Measurements from ENCODE around the gene TLCD5. TPM values are rescaled to one million over a fixed set of nuclear protein-coding genes. Genes with fewer than 3 reads are reported as not detected.

Gene TLCD5
- total RNA-seq, 1 experiment from 2014 or later, result 7.1 TPM

DNA sequence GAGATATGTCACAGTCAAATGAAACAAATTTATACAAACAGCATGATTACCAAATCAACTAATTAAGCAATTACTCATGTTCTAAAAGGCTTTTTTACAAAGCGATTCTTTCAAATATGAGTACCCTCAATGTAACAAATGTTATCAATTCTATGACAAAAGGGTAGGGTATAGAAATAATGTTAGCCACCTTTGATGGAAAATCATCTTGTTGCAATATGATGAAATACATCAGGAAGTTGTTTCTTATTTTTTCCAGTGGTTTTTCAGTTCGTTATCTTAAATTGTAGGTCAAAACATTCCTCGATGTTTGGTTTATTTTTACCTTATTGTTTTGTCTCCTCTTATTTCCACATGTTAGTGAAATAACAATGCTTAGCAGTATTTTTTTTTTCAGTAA lies 17.6 kb downstream of the TLCD5 start:
- no peak overlapping the region for H2BK12ac ChIP-seq (ENCODE audit: insufficient read length, low read depth, low read length)
- H2BK120ac ChIP-seq (ENCODE audit: low read depth, low read length, poor library complexity, severe bottlenecking), result no peak overlapping the region
- DNase-seq, result no peak
- peaks cover 7% of the 10 kb centered on the region for H3K79me1 ChIP-seq (ENCODE audit: insufficient read depth, low read depth, low read length, poor library complexity, severe bottlenecking)
- no peak overlapping the region for H4K8ac ChIP-seq (replicated peaks; ENCODE audit: insufficient read length, low read depth, low read length)
- no peak overlapping the region for H2AFZ ChIP-seq (ENCODE audit: low read length)
- H3T11ph ChIP-seq (ENCODE audit: low read length), result no peak overlapping the region
- no peaks in the 10 kb centered on the region for H3K9me3 ChIP-seq (ENCODE audit: control insufficient read depth, low read depth, low read length)
- H3K14ac ChIP-seq (ENCODE audit: insufficient read depth, low read length), result no peak overlapping the region
- H4K91ac ChIP-seq (ENCODE audit: insufficient read length, low read depth, low read length), result no peak overlapping the region
- peaks cover under 1% of the 10 kb centered on the region for H3K23me2 ChIP-seq (ENCODE audit: insufficient read length, low read depth, low read length, poor library complexity, severe bottlenecking)
- H2AK5ac ChIP-seq (ENCODE audit: insufficient read length, low read length), result no peak overlapping the region
- Mint-ChIP-seq H3K36me3 (ENCODE audit: insufficient read depth in 1 of 3, low read depth in 3 of 3) (no peaks in the 10 kb centered on the region), H3K4me1 (peaks cover 36 to 37% of the 10 kb centered on the region in 2 experiments), H3K4me3 (no peak overlapping the region), H3K27ac (no peak overlapping the region), H3K27me3 (ENCODE audit: low read depth) (no peaks in the 10 kb centered on the region), H3K9me3 (no peaks in the 10 kb centered on the region)
- no peak overlapping the region for H3K27ac ChIP-seq (ENCODE audit: insufficient read length, low read depth, low read length)
- peaks cover 6% of the 10 kb centered on the region; the same call in 1 of the 2 replicates for H3K4me1 ChIP-seq (ENCODE audit: insufficient read depth, low read length)
- no peak overlapping the region for H3K23ac ChIP-seq (ENCODE audit: insufficient read length, low read depth, low read length)
- no peak overlapping the region for H2BK15ac ChIP-seq (ENCODE audit: low read depth, low read length)
- H3K4me2 ChIP-seq (ENCODE audit: insufficient read depth, insufficient read length, low read length), result no peak overlapping the region
- H3K56ac ChIP-seq (ENCODE audit: insufficient read length, low read depth, low read length), result no peak overlapping the region
- H3K4ac ChIP-seq (ENCODE audit: low read depth, low read length), result no peak overlapping the region
- H3K27me3 ChIP-seq (ENCODE audit: insufficient read depth, low read length), result no peaks in the 10 kb centered on the region
- H3K18ac ChIP-seq (ENCODE audit: insufficient read length, low read depth, low read length), result no peak overlapping the region
- peaks cover 13% of the 10 kb centered on the region for H3K79me2 ChIP-seq (ENCODE audit: insufficient read depth, low read length)
- H4K20me1 ChIP-seq (ENCODE audit: control insufficient read depth, insufficient read depth, insufficient read length), result no peaks in the 10 kb centered on the region
- H2BK5ac ChIP-seq (ENCODE audit: insufficient read length, low read length), result no peak overlapping the region
- H3K9ac ChIP-seq (ENCODE audit: extremely low read depth, insufficient read length, low read length), result no peak overlapping the region
- no peak overlapping the region for H2BK20ac ChIP-seq (ENCODE audit: low read depth, low read length, poor library complexity, severe bottlenecking)
- TF ChIP-seq, protein P1, sequence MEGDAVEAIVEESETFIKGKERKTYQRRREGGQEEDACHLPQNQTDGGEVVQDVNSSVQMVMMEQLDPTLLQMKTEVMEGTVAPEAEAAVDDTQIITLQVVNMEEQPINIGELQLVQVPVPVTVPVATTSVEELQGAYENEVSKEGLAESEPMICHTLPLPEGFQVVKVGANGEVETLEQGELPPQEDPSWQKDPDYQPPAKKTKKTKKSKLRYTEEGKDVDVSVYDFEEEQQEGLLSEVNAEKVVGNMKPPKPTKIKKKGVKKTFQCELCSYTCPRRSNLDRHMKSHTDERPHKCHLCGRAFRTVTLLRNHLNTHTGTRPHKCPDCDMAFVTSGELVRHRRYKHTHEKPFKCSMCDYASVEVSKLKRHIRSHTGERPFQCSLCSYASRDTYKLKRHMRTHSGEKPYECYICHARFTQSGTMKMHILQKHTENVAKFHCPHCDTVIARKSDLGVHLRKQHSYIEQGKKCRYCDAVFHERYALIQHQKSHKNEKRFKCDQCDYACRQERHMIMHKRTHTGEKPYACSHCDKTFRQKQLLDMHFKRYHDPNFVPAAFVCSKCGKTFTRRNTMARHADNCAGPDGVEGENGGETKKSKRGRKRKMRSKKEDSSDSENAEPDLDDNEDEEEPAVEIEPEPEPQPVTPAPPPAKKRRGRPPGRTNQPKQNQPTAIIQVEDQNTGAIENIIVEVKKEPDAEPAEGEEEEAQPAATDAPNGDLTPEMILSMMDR (conservative IDR thresholded peaks at IDR 0.05), result no peak
- no CpG with 5 or more reads among the region's 3 CpGs for WGBS (ENCODE audit: extremely low coverage, insufficient read length, low lambda C conversion rate)
- H4K5ac ChIP-seq (ENCODE audit: insufficient read length, low read depth, low read length), result no peak overlapping the region
